Hippocampal formation (tissue), 2 donors: ENCODE measurements around the gene SLC16A2.
"Not testable (repeated sequence)": the region's sequence is repeated elsewhere in the genome, so short reads cannot be mapped to it uniquely, and the experiment has no call there.

ENCODE experiments used
- DNase-seq, 2 donors: peaks; one replicate each; lab custom pipeline; 2025; lab: John Stamatoyannopoulos, UW

Gene SLC16A2

DNA sequence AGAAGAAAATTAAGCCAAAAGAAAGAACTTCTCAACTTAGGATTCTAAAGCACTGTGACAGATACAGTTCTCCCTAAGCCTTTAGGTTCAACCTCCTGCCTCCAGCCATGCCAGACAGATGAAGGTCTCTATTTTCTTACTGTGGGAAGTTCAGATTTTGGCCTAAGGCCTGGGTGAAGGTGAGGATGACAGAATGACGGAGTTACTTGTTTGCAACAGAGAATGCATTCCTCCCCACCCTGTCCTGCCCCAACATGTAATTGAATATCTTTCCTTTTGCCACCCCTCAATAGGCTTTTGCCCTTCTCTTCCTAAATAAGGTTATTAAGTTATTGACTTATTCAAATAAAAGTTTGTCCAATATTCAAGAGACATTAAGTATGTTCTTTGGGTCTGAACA lies 25.6 kb downstream of the SLC16A2 start:
- DNase-seq: no peak

DNA sequence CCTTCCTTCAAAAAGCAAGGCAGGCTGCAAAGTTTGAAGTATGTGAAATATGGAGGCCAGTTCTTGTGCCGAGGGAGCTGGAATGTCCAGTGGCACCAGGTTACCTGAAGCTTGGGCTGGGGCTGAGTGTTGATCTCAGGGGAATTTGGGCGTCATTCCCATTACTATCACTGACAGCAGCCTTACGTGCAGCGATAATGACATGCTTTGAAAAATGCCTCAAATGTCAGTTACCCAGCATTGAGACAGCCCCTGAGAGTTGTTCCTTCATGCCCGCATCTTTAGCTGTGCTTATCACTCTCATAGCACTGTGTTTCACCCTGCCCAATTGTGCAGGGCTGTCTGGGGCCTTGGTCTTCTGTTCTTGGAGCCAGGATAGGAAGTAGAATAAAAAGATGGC lies 27.4 kb downstream of the SLC16A2 start:
- DNase-seq: no peak

DNA sequence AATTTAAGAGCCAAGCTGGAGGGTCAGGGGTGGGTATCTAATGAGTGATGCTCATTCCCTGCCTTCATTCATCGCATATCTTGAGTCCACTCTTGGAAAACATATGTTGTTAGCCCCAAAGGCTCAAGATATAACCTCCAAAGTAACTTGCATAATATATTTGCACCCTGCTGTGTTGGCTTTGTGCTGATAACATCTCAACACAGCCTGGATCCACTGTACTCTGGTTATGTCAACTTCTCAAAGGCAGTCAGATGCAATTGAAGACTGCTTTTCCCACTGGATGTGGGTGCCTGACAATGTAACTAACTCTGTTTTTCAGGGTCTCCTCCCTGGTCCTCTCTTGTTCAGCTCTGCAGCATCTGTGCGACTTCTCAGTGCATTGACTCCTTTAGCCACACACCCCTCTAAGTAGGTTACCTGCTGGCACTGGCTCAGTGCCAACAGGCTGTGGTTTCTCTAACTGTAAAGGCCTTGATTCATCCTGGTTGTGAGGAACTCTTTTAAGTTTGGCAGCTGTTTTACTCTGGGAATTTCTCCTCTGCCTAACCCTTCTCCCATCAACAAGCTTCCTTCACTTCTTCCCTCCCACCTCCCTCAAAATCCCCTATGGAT lies 28.1 kb downstream of the SLC16A2 start:
- DNase-seq: no peak

DNA sequence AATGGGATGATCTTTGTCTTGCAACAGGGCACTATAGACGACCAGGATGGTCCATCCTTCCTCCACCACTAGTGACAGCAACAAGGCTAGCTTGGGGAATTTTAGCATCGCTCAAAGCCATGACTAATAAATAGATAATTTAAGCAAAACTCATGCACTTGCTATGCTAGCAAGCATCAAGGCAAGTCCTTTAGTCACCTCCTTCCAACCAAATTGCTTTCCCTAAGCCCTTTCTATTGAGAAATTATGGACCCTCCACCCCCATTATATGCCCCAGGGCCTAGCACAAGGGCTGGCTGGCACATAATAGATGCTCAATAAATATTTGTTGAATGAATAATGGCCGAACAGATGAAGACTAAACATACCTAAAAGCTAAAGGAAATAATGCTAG lies 28.6 kb downstream of the SLC16A2 start:
- no peak for DNase-seq

DNA sequence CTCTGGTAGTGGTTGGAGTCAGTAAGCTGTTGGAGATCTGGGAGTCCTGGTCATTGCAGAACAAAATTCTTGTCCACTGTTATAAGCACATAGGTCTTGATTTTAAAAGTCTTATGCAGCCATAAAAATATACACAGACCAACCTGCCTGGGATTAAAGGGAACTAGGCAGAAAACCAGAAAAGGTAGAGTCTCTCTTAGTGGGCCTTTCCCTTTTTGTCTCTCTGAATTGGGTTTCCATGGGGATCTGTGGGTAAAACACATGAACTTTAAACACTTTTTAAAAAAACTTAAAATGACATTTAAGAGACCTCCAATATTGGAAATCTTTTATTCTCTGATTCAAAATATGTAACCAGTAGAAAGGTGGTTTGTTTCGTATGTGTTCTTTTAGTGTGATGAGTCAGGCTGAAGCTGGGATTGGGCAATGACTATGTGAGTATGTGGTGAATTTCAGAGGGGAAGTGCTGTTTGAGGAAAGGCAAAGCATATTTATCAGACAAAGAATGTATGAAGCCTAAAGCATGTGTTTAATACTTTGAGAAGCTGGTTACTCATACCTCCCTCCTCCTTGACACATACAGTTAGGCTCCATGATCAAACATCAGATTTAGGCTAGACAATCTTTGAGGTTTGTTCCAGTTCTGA lies 29.6 kb downstream of the SLC16A2 start:
- DNase-seq: no peak

DNA sequence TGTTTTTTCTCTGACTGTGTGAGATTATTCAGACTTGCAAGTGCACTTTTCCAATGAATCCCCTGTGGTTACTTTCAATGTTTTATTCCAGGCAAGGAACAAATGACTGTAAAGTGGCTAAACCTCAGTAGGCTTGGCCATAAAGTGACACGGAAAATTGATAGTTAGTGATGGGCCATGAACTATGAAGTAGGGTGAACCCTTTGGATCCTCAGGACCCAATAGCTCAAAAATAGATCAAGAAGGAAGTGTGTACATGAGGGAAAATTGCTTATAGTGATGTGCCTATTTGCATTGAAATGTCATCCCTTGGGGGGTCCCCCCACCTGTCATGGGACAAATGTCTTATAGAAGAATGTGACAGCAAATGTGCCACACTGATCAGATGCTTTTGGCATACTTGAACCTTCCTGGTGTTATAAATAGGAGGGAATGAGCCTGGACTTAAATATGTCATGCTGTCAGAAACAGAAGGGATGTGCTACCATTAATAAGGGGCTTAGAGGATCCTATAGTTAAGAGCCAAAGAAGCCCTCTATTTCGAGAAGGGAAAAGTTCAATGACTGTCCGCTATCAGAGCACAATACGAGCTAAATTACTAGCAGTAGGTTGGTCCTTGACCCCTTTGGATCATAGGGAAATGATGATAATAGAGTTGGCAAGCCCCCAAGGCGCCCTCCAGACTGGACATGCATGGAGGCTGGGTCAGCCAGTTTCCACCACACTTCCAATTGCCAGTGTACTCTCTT lies 30.3 kb downstream of the SLC16A2 start:
- DNase-seq: no peak

DNA sequence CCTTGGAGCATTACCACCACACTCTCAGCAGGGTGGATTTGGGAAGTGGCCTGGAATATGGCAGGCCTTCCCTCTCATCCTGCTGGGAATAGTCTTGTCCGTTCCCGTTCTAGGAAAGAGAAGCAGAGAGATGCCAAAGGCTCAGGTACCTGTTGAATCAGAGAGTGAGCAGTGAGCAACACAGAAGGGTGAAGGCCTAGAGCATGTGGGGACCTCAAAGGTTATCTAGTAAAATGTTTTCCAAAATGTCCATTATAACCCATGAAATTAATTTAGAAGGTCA lies 30.8 kb downstream of the SLC16A2 start:
- no peak for DNase-seq

DNA sequence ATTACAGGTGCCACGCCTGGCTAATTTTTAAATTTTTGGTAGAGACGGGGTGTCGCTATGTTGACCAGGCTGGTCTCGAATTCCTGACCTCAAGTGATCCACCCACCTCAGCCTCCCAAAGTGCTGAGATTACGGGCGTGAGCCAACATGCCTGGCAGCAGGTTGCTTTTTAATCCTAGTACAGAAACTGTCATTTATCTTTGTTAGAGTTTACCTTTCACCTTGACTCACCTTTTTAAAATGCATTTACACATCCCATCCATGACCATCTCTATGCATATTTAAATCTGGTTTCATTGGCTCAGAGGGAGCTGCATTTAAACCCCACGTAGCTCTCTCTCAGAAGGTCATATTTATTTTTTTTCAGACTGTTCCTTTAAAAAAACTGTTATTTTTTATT lies 31.9 kb downstream of the SLC16A2 start:
- DNase-seq: no peak

DNA sequence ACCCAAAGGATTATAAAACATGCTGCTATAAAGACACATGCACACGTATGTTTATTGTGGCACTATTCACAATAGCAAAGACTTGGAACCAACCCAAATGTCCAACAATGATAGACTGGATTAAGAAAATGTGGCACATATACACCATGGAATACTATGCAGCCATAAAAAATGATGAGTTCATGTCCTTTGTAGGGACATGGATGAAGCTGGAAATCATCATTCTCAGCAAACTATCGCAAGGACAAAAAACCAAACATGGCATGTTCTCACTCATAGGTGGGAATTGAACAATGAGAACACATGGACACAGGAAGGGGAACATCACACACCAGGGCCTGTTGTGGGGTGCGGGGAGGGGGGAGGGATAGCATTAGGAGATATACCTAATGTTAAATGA lies 32.9 kb downstream of the SLC16A2 start:
- not testable (repeated sequence) for DNase-seq

DNA sequence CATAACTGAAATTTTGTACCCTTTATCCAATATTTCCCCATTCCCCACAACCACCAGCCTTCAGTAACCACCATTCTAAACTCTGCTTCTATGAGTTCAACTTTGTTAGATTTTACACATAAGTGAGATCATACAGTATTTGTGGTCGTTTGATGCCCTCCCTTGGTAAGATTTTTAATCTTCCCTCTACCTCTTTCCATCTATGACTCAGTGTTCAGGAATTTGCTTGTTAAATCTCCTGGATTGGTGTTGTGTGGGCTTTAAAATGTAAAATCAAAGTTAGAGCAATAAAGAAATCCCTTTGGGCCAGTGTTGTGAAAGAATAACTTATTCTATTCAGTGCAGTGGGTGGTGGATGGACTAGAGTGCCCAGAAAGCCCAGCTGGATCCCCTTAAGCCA lies 37.4 kb downstream of the SLC16A2 start:
- DNase-seq: no peak

DNA sequence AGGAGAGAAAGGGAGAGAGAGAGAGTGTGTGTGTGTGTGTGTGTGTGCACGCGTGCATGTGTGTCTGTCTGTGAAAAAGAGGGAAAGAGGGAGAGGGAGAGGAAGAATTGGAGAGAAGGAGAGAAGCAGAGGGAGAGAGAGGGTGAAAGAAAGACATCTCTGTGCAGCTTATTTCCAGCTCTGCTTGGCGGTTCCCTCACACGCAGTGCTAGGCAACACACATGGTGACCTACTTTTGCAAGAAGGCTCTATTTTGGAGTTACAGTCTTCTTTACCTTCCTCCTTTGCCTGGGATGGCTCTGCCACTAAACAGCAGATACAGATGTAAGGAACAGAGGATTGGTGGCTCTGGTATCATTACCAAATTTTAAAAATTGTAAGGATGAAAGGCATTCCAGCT lies 40.1 kb downstream of the SLC16A2 start:
- DNase-seq: no peak

DNA sequence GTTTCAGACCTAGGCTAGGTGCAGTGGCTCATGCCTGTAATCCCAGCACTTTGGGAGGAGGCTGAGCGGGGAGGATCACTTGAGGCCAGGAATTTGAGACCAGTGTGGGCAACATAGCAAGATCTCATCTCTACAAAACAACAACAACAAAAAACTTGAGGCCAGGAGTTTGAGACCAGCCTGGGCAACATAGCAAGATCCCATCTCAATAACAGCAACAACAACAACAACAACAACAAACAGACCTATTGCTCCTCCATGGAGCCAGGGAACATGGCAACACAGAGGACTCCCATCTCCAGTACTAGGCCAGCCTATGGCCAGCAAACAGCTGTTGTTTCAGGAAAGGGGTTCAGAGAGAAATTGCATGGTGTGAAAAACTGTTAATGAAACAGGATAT lies 43.4 kb downstream of the SLC16A2 start:
- DNase-seq: no peak

DNA sequence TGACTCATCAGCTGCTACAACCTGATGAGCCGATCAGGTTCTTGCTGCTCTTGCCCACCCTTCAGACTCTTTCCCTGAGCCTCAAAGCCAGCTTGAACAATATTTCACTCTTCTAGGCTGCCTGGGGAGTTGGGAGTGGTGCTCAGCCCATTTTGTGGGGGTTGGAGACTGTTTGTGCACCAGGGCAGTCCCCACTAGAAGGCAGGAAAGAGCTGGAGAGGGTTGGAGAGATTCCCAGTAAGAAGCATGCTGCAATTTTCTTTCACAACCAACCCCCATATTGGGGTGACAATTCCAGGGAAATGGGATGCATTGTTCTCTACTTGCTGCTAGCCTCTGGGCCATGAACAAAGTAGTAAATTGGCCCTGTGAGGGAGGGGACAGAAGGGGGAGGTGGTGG lies 44.1 kb downstream of the SLC16A2 start:
- no peak for DNase-seq

DNA sequence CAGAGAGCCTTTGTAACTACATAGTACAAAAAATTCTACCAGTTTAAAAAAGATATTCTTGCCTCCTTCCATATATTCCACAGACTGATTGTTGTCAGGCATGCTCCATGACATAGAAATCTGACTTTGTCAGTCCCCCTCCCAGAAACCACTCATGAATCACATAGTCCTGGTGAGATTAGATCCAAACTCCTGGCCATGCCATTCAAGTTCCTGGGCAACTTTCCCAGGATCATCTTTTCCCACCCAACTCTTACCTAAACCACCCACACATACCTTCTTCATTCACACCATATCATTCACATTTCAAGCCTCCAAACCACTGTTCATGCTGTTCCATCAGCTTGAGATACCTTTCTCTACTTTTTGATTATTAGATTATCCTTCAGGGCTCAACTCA lies 46.4 kb downstream of the SLC16A2 start:
- no peak for DNase-seq

DNA sequence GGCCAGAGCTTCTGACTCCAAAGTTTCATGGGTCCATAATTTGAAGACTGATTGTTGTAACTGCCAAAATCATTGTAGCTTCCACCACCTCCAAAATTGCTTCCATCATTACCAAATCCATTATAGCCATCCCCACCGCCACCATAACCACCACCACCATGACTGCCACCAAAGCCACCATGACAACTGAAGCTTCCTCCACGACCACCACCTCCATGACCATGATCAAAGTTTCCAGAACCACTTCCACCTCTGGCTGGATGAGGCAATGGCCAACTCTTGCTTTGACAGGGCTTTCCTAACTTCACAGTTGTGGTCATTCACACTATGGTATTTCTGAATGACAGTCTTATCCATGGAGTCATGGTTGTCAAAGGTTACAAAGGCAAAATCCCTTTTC lies 51.8 kb downstream of the SLC16A2 start:
- DNase-seq: not testable (repeated sequence)

DNA sequence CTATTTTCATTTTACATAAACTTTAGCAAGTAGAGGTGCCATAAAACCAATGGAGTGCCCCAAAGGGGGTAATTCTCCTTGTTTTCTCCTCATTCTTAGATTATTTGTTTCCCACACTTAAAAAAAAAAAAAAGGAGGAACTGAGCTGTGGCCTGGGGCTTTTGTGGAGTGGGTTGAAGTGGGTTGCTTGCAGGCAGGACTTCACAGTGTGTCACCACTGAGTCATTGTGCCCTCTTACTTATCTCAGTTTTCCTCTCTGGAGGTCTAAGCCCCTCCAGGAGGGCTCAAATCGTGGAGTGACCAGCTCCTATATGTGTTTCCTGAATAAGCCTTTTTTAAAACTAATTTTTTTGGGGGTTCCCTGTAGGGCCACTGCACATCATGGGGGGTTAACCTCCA lies 69.0 kb downstream of the SLC16A2 start:
- no peak for DNase-seq

DNA sequence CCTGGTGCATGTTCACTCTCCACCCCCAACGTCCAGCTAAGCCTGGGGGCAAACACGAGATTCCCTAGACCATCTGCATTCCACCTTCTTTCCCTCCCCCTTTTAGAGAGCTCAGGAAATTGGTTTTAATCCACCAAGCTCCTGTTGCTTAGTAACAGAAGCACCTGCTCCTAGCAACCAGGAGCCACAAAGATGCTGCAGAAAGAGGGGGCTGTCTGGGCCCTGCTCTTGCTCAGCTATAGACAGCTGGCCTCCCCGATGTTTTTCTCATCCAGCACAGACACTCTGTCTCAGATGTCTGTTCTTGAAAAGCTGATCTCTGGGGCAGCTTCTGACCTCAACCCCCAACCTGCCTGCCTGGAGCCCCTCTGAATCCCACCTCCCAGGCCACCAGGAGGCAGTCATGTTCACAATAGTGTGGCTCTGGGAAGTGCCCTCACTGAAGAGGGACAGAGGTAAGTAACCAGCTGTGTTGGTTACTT lies 71.5 kb downstream of the SLC16A2 start:
- DNase-seq: no peak

DNA sequence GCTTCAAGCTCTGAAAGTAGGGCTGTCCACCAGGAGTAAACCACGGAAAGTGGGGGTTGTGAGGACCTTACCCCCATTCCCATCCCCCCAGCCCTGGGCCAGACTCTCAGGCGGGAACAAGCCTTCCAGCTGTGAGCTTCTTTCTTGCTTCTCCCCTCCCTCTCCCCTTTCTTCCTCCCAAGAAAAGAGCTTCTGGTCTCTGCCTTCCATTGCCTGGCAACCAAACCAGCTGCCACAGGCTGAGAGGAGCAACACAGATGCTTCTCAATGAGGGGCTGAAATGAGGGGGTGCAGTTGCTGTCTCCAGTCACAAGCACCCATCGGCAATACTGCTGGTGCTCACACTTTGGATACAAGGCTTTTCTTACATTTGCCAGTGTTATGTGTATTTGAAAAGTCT lies 72.5 kb downstream of the SLC16A2 start:
- no peak for DNase-seq

DNA sequence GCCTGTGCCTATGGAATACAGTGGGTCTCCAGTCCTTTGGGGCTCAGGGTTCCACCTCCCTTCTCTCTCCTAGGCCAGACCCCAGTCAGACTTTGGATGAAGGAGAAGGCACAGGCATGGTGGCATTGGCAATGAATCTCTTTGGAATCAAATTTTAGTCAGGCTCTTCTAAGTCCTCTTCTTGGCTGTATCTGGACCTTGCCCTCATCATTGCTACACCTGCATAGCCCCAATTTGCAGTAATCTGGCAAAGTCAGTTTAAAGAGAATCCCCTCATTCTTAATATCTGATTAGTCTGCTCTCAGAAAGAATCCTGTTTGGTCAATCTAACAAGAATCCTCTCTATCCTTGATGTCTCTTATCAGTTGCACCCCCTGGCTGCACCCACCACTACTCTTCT lies 77.6 kb downstream of the SLC16A2 start:
- no peak for DNase-seq

DNA sequence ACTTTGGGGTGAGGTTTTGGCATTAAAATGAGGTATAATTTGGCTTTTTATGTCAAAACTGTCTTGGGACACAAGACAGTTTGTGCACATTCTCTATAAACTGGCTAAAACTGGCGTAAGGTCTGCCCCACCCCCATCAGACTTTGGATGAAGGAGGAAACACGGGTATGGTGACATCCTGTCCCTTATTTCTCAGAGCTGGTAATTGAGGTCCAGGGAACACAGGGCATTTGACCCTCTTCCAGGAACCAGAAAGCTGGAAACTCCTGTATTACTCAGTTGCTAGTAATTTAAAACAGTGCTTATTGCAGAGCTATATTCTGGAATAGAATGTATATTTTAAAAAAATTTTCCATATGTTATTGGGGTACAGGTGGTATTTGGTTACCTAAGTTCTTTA lies 78.8 kb downstream of the SLC16A2 start:
- DNase-seq: no peak

DNA sequence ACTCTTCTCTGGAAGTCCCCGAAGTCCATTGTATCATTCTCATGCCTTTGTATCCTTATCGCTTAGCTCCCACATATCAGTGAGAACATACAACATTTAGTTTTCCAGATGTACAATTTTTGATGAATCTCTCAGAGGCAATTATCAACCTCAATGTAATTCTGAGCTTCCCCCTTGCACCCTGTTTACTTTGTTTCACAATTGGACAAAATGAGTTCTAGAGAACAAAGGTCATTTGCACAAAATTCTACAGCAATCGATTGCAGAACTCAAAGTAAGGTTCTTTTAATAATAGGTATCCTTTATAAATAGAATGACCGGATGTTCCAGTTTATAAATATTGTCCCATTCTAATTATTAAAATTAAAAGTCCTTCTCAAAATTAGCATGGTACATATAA lies 79.3 kb downstream of the SLC16A2 start:
- no peak for DNase-seq

DNA sequence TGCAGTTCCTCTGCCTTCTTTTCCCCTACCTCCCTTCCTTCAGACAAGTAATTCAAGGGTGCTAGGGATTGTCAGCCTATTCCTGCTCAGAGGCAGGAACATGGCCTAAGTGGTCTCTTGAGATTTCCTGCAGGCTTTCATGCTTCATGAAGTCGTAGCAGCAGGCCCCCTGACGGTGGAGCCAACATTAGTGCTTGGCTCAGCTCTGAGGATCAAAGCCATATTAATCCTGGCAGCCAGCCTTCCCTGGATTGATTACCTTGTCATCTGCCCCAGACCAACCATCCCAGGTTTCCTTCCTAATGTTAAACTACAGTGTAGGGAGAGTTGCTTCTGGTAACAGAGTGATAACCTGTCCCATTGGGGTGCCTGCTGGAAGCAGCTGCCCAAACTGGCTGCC lies 84.1 kb downstream of the SLC16A2 start:
- DNase-seq: no peak

DNA sequence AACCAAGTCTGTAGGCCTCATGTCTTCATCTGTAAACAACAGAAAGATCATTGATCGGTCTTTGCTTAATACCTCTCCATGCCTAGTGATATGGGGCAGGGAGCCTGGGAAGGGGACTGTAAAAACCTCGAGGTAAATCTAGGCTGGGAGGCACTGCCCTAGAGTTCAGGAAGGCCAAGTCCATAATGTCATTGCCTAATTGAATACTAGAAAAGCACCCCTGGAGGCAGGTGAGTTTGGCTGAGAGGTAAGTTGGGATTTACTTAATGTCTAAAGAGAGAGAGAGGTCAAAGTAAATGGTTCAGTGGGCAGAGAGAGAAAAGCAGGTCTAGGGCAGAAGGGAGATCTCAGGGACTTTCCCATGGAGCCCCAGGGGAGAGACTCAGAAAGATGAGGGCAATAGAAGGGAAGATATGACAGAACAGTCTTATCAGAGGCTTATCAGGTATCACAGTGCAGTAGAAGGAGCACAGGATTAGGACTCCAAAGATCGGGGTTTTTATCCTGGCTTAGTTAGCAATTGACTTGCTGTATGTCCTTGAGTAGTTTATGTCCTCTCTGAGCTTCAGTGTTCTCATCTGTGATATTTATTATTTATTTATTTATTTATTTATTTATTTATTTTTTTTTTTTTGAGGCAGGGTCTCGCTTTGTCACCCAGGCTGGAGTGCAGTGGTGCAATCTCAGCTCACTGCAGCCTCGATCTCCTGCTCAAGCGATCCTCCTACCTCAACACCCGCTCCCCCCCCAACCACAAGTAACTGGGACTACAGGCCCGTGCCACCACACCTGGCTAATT lies 85.2 kb downstream of the SLC16A2 start:
- no peak for DNase-seq
